Right kidney (tissue), 1 donor: ENCODE results near the gene PRDX5.
A peak's percentile ranks its signal among the peaks of the same experiment; 100 is the strongest.
"Not testable (repeated sequence)": the region's sequence is repeated elsewhere in the genome, so short reads cannot be mapped to it uniquely, and the experiment has no call there.

Experiments used
- DNase-seq: peaks from one replicate; pipeline ENCODE4 v3.0.0-alpha.2; 2016

The PRDX5 gene

DNA sequence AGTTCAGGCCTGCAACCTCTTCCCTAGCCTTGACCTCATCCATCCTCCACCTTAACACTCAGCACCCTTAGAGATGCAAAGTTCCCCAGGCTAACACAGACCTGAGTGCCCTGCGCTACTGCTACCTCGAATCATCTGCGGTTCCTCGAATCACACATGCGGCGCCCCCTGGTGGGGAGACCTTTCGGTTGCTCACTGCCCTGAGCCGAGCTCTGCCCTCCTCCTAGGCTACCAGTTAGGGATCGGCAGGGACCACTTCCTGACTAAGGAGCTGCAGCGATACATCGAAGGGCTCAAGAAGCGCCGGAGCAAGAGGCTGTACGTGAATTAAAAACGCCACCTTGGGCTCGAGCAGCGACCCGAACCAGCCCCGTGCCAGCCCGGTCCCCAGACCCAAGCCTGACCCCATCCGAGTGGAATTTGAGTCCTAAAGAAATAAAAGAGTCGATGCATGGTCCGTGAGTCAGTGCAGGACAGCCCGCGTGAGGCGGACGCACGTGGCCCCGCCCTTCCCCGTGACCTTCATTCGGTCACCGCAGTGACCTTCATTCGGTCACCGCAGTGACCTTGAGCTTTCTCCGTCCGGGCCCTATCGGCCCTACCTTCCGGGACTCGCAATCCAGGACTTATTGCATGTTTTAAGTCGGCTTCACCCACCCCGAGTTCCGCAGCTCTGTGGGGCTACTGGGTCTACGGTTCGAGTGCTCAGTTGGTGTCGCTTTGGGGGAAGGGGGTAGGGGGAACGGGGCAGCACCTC, 13.4 kb upstream of the PRDX5 start:
- peak; percentile 87 for DNase-seq

- DNase-seq, result peak; percentile 94
Measured at GRCh38 chr11:64305075-64305690, 12.7 kb upstream of the PRDX5 start, which contains the start of gene ESRRA. Gene ESRRA (plus strand): TSS chr11:64305524. CDS start chr11:64307180, 1,656 bp downstream.

DNA sequence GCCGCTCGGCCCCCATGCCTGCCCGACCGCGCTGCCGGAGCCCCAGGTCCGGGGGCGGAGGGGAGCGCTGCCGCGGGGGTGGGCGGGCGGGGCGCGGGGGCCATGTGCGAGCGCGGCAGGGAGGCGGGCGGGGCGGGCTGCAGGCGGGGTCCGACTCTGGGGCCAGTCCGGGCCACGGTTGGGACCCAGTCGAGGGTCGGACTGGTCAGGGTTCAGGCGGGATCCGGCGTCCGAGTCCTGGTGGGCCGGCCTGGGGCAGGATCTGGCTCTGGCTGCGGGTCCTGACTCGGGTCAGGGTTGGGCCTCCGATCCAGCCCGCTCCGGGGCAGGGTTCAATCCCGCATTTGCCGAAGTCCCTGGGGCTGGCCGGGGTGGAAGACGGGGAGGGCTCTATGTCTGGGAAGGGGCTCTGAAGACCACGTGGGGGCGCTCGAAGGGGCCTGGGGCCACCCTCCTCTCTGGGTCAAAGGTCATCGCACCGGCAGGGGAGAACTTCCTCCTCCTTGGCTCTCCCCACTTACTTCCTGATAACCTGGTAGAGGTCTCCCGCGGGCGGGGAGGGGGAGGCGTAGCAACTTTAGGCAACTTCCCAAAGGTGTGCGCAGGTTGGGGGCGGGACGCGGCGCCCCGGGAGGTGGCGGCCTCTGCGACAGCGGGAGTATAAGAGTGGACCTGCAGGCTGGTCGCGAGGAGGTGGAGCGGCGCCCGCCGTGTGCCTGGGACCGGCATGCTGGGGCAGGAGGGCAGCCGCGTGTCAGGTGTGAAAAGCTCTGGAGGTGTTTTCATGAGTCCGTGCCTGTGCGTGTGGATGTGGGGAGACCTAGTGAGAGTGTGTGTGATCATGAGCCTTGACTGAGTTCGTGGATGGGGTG, 12.0 kb upstream of the PRDX5 start:
- DNase-seq, result peak; percentile 76

DNA sequence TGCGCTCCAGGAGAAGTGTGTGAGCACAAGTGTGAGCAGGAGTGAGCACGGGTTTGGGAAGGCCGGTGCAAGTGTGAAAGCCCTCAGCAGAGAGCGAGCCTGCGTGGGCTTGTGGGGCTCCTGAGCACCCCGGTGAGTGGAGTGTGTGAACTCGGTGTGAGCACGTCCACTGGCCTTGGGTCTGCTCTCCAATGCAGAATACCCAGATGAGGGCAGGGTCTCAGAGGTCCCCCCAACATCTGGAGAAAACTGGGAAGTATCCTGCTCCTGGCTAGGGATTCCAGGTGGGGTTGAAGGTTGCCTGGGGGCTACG, 11.4 kb upstream of the PRDX5 start:
- no peak for DNase-seq

- DNase-seq, result peak; percentile 47
Measured at GRCh38 chr11:64306876-64307622, 10.9 kb upstream of the PRDX5 start.

DNA sequence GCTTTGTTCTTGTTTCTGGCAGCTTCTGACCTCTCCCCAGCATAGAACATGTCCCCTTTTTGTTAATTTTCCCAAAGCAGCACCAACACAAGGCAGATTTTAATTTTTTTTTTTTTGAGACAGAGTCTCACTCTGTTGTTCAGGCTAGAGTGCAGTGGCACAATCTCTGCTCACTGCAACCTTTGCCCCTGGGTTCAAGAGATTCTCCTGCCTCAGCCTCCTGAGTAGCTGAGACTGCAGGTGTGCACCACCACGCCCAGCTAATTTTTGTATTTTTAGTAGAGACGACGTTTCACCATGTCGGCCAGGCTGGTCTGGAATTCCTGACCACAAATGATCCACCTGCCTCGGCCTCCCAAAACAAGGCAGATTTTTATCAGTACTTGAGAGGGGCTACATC, 10.1 kb upstream of the PRDX5 start:
- DNase-seq, result not testable (repeated sequence)

- DNase-seq, result no peak
Measured at GRCh38 chr11:64312947-64313346, 5.0 kb upstream of the PRDX5 start.

DNA sequence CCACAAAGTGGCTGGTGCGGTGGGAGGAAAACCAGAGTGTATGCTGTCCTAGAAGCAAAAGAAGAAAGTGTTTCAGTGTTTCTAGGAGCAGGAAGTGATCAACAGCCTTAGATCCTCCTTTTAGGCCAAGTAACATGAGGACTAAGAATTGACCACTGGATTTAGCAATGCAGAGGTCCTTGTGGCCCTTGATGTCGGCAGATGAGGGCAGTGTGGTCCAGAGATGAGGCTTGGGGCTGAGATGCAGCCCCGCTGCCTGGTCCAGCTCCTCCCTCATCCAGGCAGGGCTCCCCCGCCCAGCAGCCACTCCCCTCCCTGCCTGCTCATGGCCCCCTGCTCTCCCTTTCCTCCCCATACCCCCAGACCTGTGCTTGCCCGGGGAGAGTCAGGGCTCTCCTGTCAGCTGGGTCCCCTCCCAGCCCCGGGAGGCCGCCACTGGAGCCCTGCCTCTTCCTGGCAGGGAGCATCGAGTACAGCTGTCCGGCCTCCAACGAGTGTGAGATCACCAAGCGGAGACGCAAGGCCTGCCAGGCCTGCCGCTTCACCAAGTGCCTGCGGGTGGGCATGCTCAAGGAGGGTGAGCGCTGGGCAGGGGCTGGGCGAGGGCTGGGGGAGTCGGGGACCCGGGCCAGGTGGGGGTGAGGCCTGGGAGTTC, 4.3 kb upstream of the PRDX5 start:
- DNase-seq, result no peak

DNA sequence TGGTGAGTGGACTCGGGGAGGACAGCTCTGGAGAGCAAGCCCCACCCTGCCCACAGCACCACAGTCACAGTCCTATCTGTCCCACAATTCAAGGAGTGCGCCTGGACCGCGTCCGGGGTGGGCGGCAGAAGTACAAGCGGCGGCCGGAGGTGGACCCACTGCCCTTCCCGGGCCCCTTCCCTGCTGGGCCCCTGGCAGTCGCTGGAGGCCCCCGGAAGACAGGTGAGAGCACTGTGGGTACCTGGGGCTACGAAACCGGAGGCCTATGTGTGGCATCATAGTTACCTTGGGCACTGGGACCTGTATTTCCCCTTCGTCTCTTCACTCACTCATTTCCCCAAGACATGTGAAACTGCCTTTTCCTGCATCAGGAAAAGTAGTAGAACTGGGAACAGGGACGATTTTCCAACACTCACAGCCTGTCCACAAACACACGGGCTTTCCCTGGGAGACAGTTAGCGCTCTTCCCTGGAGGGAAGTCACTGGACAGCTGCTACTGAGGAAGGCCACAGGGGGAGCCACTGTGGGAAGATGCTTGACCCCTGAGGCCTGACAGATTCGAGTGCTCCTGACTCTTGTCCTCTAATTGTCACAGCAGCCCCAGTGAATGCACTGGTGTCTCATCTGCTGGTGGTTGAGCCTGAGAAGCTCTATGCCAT, 3.6 kb upstream of the PRDX5 start:
- no peak for DNase-seq

- no peak for DNase-seq
Measured at GRCh38 chr11:64314805-64315561, 2.9 kb upstream of the PRDX5 start.

GRCh38 chr11:64315667-64316526, 2.0 kb upstream of the PRDX5 start:
- not testable (repeated sequence) for DNase-seq

DNA sequence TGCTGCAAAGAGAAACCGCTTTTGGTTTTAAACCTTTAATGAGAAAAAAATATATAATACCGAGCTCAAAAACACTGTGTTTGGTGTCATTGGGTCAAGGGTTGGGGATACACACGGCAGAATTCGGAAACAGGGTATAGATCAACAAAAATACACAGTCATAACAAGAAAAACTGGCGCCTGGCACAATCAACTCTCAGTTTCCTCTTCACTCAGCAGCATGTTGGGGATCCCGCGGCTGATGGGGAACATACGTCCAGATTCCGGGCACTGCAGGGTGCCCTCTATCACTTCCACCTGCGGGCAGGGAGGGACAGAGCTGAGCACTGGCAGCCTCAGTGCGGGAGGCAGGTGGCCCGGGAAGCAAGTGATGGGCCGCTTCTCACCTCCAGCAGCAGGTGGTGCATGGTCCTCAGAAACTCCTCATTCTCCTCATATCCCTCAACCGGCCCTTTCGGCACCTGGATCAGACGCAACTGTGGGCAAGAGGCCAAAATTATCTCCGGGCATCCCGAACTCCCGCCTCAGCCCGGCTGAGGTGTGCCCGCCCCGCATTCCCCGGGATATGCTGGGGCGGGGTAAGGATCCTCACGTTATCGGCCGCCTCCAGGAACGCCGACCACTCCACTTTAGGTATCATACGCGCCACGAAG, 1.1 kb upstream of the PRDX5 start:
- DNase-seq, result no peak

DNA sequence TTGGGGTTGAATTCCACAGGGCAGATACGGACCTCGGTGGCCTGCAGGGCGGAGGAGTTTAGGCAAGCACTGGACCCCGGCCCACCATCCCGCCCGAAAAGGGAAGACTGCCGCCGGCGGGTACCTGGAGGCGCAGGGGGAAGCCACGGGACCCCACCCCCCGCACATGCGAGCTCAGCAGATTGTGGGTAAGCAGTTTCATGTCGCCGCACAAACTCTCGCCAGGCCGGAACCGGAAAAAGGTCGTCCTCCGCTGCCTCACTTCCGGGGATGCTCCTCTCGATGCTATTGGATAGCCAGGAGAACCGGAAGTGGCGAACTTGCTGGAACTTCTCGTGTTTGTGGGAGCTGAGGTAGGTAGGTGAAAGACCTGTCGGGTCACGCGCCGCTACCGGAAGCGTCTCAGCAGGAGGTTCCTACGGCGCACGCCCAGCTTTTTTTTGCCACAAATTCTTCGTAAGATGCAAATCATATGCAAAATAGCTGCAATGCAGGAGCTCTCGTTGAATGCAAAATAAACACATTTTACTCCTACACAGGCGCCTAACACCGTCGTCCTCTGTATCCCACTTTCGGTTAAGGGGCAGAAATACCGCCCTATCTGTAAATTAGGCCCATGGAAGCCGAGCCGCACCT, 478 bp upstream of the PRDX5 start, which contains the start of gene TRMT112:
TSS of gene TRMT112 (minus strand) at position 235 of the 636 bp plus-strand sequence. CDS start at position 202, 33 bp downstream.
- DNase-seq, result no peak

DNA sequence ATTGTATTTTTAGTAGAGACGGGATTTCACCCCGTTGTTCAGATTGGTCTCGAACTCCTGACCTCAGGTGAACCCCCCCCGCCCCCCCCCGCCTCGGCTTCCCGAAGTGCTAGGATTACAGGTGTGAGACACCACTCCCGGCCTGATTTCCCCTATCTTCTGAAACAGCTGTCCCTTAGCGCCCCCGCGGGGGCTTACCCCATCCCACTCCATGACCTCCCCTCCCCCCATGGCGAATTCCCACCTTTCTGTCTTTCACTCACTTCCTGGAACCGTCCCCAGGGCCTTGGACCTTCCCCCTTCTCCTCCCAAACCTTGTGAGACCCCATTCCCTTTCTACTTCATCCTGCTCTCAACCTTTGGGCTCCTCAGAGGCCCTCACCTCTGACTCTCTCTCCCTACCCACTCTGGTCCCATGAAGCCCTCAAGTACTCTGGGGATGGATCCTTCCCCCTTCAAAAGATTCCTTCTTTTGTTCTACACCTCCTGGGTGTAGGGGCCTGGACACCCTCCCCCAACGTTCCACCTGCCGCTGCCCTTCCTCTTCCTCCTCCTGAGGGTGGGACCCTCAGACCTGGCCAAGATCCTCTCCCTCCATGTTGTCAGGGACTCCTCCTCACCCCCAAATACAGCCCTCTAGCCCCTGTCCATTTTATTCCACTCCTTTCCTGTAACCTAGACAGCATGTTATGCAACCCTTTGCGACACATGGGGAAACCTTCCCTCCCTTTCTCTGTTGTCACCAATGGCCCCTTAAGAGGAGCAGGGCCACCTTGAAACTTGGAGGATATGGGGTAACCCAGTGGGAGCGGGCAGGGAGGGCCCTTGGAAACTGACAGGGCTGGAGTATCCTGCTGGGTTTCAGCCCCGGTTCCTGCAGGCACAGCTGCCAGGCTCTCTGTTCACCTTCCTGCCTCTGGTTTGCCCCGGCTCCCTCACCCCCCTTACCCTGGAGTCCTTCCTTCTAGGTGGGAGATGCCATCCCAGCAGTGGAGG, 1.1 kb downstream of the PRDX5 start:
- no peak for DNase-seq

GRCh38 chr11:64320556-64320955, 2.6 kb downstream of the PRDX5 start:
- no peak for DNase-seq

GRCh38 chr11:64321026-64321425, 3.1 kb downstream of the PRDX5 start:
- no peak for DNase-seq

DNA sequence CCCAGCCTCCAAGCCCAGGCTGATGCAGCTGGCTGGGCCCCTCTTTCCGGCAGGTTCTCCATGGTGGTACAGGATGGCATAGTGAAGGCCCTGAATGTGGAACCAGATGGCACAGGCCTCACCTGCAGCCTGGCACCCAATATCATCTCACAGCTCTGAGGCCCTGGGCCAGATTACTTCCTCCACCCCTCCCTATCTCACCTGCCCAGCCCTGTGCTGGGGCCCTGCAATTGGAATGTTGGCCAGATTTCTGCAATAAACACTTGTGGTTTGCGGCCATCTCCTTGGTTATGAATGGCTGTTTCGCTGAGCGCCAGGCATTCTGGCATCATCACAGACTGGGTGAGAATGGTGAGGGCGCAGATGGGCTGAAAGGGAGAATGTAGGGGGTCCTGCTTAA, 3.6 kb downstream of the PRDX5 start:
- DNase-seq, result no peak
